Bronchial epithelial cell (primary cell): ENCODE data around the gene IRF9. TPM values are rescaled to one million over a fixed set of nuclear protein-coding genes. Genes with fewer than 3 reads are reported as not detected.

ENCODE experiments used
- DNase-seq: peaks from one replicate; pipeline ENCODE4 v3.0.0-alpha.2; 2010; ENCODE audit warnings: low read depth
- FAIRE-seq: peaks from 2 replicates; lab custom pipeline; 2011; peaks lifted over from hg19 to GRCh38; lab: Jason Lieb, UNC
- H3K27me3 ChIP-seq: 2 replicates; pipeline ENCODE4 v1.5.1; 2011; ENCODE audit warnings: low read length; ENCODE audit not compliant: control insufficient read depth, insufficient read depth
- H3K36me3 ChIP-seq: 2 replicates; pipeline ENCODE4 v1.5.1; 2011; ENCODE audit warnings: low read length; ENCODE audit not compliant: control insufficient read depth, insufficient read depth
- H3K4me3 ChIP-seq: 2 replicates; pipeline ENCODE4 v1.5.1; 2011; ENCODE audit warnings: mild to moderate bottlenecking, low read depth, low read length, control low read depth
- total RNA-seq: library from RNA; depleted of rRNA; stranded (reverse); fragments of >200 nt; gene quantifications from 2 replicates; pipeline ENCODE4 v1.2.1, GENCODE V29; 2014
- TF ChIP-seq, protein P1 (sequence below): IDR thresholded peaks from 2 replicates; pipeline ENCODE4 v1.5.1; 2011; ENCODE audit warnings: mild to moderate bottlenecking, moderate library complexity, low read length, control low read depth, inconsistent platforms; ENCODE audit not compliant: insufficient read depth, severe bottlenecking

IRF9 gene
- total RNA-seq, 1 donor from 2014 or later = 19.2 TPM

- Histone ChIP-seq H3K4me3 (no peak within 1 kb of the TSS), H3K27me3 (no peaks in the 10 kb centered on the region), H3K36me3 (peaks cover 1% of the 10 kb centered on the region)
- DNase-seq = no peak
- TF ChIP-seq, protein P1, sequence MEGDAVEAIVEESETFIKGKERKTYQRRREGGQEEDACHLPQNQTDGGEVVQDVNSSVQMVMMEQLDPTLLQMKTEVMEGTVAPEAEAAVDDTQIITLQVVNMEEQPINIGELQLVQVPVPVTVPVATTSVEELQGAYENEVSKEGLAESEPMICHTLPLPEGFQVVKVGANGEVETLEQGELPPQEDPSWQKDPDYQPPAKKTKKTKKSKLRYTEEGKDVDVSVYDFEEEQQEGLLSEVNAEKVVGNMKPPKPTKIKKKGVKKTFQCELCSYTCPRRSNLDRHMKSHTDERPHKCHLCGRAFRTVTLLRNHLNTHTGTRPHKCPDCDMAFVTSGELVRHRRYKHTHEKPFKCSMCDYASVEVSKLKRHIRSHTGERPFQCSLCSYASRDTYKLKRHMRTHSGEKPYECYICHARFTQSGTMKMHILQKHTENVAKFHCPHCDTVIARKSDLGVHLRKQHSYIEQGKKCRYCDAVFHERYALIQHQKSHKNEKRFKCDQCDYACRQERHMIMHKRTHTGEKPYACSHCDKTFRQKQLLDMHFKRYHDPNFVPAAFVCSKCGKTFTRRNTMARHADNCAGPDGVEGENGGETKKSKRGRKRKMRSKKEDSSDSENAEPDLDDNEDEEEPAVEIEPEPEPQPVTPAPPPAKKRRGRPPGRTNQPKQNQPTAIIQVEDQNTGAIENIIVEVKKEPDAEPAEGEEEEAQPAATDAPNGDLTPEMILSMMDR = no peak
- FAIRE-seq = no peak
These were observed 30.7 kb upstream of the IRF9 start, which contains the start of gene FITM1 for GRCh38 chr14:24130380-24130716. Gene FITM1 (plus strand): TSS chr14:24130659. CDS start chr14:24131564, 905 bp downstream.

DNA sequence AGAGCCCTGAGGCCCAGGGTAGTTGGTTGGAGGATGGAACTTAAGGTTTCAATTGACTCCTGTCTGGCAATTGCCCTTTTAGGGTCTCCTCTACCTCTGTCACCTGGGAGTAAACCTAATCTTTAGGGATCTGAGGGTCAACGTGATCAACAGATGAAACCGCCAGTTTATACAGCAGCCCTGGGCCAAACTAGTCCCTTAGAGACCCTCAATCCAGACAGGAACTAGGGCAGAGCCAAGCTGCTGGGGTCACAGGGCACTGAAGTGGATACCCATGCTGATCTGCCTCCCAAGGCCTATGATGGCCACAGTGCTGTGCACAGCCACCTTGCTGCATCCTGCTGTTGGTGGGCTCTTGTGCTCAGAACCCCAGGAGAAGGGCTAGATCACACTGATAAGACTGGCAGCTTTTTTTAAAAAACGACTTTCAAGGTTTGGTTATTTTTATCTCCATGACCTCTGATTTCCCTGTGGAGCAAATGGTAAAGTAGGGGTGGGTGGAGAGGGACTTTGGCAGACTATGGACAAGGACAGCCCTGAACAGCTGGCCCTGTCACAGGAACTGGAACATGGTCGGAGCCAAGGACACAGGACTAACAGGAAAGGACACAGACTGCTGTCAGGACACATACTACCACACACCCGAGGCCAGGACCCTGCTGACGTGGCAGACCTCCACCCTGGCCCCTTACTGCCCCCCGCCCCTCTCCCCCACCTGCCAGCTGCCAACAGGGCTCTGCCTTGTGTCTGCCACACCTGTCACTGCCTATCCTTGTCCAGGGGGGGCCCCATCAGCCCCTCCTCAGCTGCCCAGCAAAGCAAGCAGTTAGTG is 30.1 kb upstream of the IRF9 start:
- no peak for DNase-seq
- TF ChIP-seq, protein P1 = no peak
- Histone ChIP-seq H3K36me3 (peaks cover 1% of the 10 kb centered on the region), H3K4me3 (no peak overlapping the region), H3K27me3 (no peaks in the 10 kb centered on the region)
- FAIRE-seq = no peak

- peaks cover 1% of the 10 kb centered on the region for H3K36me3 ChIP-seq
- TF ChIP-seq, protein P1 = no peak
- H3K27me3 ChIP-seq = no peaks in the 10 kb centered on the region
- no peak for FAIRE-seq
- no peak for DNase-seq
- no peak overlapping the region for H3K4me3 ChIP-seq
These were observed 29.5 kb upstream of the IRF9 start for GRCh38 chr14:24131549-24131966.

GRCh38 chr14:24132061-24132685 is 28.9 kb upstream of the IRF9 start:
- DNase-seq (no peak), FAIRE-seq (no peak)
- H3K36me3 ChIP-seq = peaks cover 1% of the 10 kb centered on the region
- no peak overlapping the region for H3K4me3 ChIP-seq
- TF ChIP-seq, protein P1 = no peak
- no peaks in the 10 kb centered on the region for H3K27me3 ChIP-seq

DNA sequence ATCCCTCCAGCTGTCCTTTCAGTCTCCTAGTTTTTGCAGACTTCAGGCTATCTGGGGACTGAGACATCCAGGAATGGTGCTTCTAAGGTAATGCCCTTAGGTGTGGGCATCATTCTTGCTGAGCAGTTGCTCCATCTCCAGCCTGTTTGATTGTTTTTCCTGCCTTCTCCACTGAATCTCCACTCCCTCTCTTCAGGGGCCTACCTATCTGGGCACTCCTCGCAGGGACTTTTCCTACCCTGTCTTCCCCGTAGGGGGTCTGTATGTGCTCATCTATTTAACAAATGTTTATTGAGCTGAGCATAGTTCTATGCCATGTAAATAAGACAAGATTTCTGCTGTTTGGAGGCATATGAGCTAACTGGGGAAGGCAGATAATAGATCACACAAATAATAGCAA is 28.1 kb upstream of the IRF9 start:
- TF ChIP-seq, protein P1 = no peak
- Histone ChIP-seq H3K4me3 (no peak overlapping the region), H3K36me3 (peaks cover 3% of the 10 kb centered on the region), H3K27me3 (no peaks in the 10 kb centered on the region)
- DNase-seq = no peak
- FAIRE-seq = no peak
